HG03575 (cell line): ENCODE data around the gene C2CD5.
"Not testable (repeated sequence)": the region's sequence is repeated elsewhere in the genome, so short reads cannot be mapped to it uniquely, and the experiment has no call there.

Experiments
- ATAC-seq: cut with Tn5 transposase; IDR thresholded peaks from one replicate; pipeline ENCODE4 v1.9.1; 2021; ENCODE audit not compliant: unreplicated experiment, insufficient number of reproducible peaks, low FRiP score; ENCODE audit errors: extremely low read depth

C2CD5 gene, protein sequence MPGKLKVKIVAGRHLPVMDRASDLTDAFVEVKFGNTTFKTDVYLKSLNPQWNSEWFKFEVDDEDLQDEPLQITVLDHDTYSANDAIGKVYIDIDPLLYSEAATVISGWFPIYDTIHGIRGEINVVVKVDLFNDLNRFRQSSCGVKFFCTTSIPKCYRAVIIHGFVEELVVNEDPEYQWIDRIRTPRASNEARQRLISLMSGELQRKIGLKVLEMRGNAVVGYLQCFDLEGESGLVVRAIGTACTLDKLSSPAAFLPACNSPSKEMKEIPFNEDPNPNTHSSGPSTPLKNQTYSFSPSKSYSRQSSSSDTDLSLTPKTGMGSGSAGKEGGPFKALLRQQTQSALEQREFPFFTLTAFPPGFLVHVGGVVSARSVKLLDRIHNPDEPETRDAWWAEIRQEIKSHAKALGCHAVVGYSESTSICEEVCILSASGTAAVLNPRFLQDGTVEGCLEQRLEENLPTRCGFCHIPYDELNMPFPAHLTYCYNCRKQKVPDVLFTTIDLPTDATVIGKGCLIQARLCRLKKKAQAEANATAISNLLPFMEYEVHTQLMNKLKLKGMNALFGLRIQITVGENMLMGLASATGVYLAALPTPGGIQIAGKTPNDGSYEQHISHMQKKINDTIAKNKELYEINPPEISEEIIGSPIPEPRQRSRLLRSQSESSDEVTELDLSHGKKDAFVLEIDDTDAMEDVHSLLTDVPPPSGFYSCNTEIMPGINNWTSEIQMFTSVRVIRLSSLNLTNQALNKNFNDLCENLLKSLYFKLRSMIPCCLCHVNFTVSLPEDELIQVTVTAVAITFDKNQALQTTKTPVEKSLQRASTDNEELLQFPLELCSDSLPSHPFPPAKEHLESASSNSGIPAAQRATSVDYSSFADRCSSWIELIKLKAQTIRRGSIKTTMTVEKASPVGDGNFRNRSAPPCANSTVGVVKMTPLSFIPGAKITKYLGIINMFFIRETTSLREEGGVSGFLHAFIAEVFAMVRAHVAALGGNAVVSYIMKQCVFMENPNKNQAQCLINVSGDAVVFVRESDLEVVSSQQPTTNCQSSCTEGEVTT

GRCh38 chr12:22544038-22544979, at the start of gene C2CD5:
Gene C2CD5 (minus strand): TSS chr12:22544542. CDS start chr12:22544150, 392 bp downstream.
- ATAC-seq, result peak; percentile 47

GRCh38 chr12:22593864-22594263, 49.5 kb upstream of the C2CD5 start:
- ATAC-seq, result no peak

DNA sequence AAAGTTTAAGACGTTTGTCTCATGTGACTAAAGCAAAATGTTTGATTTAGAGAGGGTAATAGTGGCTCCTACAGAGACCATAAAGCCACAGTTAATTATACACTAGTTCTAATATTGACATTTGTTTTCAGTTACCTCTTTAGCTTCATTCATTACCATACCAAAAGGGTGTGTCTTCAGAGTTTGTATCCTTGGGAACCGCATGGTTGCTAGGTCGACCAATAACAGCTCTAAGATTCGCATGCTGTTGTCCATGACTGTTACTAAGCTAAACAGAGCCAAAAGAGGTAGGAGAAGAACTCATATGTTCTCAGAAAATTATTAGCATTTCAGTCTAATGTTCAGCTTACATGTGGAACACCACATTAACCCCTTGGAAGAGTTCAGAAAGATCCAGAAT, 44.5 kb upstream of the C2CD5 start:
- ATAC-seq, result no peak

DNA sequence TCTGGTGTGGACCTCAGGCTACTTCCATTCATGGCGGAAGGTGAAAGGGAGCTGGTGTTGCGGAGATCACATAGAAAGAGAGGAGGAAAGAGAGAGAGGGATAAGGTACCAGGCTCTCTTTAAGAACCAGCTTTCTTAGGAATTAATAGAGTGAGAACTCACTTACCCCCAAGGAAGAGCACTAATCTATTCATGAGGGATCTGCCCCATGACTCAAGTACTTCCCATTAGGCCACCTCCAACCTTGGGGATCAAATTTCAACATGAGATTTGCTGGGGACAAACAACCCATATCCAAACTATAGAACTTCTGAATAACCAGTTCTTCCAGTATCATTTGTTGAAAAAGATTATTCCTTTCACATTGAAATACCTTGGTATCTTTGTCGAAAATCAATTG, 34.0 kb upstream of the C2CD5 start:
- no peak for ATAC-seq

GRCh38 chr12:22577667-22578066, 33.3 kb upstream of the C2CD5 start:
- no peak for ATAC-seq

- ATAC-seq, result no peak
These were observed 32.1 kb upstream of the C2CD5 start for GRCh38 chr12:22576473-22576872.

DNA sequence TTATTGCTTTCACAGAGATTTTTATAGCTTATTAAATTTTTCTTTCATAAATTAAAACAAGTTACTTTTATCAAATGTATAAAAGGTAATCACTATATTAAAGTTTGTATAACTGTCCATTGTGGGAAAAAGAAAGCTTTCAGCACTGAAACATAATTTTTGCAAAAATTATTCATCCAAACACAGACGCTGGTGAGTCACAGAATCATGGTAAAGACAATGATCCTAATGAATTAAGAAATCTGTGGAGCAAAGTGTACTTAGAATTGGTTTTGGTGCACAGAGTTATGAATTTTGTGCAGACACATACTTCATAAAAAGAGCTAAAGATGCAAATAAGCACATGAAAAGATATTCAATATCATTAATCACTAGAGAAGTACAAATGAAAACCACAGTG, 31.7 kb upstream of the C2CD5 start:
- no peak for ATAC-seq

- no peak for ATAC-seq
These were observed 30.6 kb upstream of the C2CD5 start for GRCh38 chr12:22574921-22575320.

GRCh38 chr12:22573181-22573580, 28.8 kb upstream of the C2CD5 start:
- ATAC-seq, result no peak

DNA sequence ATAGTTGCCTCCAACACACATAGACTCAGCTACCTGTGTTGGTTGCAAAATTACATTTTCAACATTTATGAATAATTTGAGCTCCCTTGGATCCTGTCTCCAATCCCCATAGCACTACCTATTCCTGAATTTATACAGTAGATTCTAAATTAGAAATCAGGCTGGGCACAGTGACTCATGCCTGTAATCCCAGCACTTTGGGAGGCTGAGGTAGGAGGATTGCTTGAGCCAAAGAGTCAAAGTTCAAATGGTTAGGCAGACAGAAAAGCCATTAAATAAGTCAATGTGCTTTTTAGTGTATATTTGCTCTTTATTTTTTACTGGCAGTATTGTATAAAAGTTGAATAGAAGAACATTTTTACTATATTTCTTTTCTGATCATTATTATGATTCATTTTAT, 24.9 kb upstream of the C2CD5 start:
- ATAC-seq, result no peak

DNA sequence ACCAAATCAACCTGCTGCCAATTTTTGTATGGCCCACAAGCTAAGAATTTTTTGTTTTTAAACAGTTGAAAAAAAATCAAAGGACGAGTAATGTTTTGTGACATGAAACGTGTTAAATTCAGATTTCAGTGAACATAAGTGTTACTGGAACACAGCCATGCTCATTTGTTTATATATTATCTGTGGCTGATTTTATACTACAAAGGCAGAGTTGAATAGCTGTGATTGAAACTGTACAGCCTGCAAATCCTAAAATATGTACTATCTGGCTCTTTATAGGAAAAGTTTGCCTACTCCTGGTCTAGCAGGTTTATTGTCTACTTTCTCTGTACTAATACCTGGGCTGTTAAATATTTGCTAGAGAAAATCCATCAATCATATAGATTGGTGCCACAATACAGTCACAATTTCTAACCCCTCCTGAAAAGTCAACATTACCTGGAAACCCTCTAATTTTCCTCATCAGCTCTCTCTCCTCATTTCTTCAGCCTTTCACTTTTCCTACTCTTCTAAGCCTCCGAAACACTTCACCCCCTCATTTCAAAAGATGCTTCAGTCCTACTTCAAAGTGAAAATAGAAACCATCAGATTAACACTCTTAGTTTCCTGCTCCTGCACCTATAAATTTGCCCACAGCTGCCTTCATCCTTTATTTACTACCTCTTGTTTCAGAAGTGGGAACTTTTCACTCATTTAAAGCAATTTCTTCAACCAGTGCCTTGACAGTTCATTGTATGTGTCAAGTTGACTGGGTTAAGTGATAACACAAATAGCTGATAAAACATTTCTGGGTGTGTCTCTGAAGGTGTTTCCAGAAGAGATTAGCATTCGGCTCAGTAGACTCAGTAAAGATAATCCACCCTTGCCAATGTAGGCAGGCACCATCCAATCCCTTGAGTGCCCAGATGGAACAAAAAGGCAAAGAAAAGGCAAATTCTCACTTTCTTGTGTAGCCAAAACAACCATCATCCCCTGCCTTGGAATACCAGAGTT, 18.0 kb upstream of the C2CD5 start:
- no peak for ATAC-seq

GRCh38 chr12:22554750-22555149, 10.4 kb upstream of the C2CD5 start:
- not testable (repeated sequence) for ATAC-seq

GRCh38 chr12:22551624-22552023, 7.3 kb upstream of the C2CD5 start:
- ATAC-seq, result no peak

- no peak for ATAC-seq
These were observed 913 bp upstream of the C2CD5 start for GRCh38 chr12:22545255-22545654.

- peak; percentile 18 for ATAC-seq
These were observed 900 bp downstream of the C2CD5 start for GRCh38 chr12:22543246-22544037.

GRCh38 chr12:22541496-22542155, 2.7 kb downstream of the C2CD5 start:
- ATAC-seq, result no peak
